ENCODE data around the gene DONSON. TPM values are rescaled to one million over a fixed set of nuclear protein-coding genes. Genes with fewer than 3 reads are reported as not detected.

Gene DONSON
- total RNA-seq, 2 experiments from 2014 or later, result 38.7 to 41.9 TPM

DNA sequence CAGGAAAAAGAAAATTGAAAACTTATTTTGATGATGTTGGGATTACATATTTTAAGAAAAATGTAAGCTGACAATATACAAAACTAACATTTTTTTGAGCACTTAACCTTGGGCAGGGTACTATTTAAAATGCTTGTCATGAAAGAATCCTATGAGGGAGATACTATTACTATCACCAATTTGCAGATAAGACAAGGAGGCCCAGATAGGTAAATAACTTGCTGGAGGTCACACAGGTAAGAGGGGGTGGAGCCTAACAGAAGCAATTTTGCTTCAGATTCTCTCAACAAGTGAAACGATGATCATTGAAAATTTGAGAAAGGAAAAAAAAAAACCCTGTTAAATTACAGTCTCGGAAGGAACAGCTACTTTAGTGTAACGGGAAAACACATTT lies 47.8 kb downstream of the DONSON start:
- Mint-ChIP-seq H3K27ac (peak overlapping the region; percentile 97), H3K4me3 (peak overlapping the region; percentile 88), H3K36me3 (peaks cover 64% of the 10 kb centered on the region), H3K4me1 (peaks cover 28% of the 10 kb centered on the region), H3K27me3 (no peaks in the 10 kb centered on the region), H3K9me3 (no peaks in the 10 kb centered on the region)
- DNase-seq, result no peak

DNA sequence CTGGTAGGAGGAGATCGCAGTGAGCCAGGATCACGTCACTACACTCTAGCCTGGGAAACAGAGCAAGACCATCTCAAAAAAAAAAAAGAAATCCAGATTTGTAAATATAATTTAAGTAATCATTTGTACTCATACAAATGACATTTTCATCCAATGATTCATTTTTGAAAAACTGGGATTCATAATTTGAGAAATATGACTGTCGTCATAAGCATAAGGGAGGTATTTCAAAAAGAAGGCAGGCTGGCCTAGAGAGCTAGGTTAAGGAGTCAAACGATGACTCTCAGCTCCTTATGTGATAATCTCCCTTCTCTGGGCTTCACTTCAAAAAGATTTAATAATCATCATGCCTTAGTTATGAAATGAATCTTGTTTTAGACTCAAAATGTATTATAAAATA lies 48.9 kb downstream of the DONSON start:
- Mint-ChIP-seq H3K4me3 (no peak overlapping the region), H3K27me3 (no peaks in the 10 kb centered on the region)

DNA sequence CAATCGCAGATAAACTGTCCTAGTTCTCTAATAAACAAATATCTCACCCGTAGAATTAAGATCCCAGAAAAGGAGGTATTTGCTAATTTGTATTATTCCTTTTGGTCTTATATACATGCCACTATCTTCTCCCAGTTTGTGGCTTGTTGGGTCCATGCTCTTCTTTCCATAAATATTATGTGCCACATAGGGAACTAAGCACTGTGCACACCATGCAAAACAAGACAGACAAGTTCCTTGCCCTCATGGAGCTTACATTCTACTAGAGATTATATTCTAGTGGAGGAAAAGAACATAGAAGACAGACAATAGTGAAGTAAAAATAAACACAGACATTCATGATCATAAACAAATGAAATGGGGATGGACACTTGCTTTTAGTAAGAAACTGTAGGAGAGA lies 51.3 kb downstream of the DONSON start:
- Mint-ChIP-seq H3K27me3 (no peaks in the 10 kb centered on the region), H3K27ac (peak overlapping the region; percentile 7), H3K4me1 (peaks cover 21% of the 10 kb centered on the region), H3K4me3 (no peak overlapping the region), H3K9me3 (no peaks in the 10 kb centered on the region), H3K36me3 (peaks cover 57% of the 10 kb centered on the region)
- DNase-seq, result no peak

More for the DNA sequence above, 48.9 kb downstream of the DONSON start:
- peaks cover 21% of the 10 kb centered on the region for H3K4me1 Mint-ChIP-seq
- DNase-seq, result no peak
- no peaks in the 10 kb centered on the region for H3K9me3 Mint-ChIP-seq
- H3K27ac Mint-ChIP-seq, result no peak overlapping the region
- peaks cover 66% of the 10 kb centered on the region for H3K36me3 Mint-ChIP-seq

DNA sequence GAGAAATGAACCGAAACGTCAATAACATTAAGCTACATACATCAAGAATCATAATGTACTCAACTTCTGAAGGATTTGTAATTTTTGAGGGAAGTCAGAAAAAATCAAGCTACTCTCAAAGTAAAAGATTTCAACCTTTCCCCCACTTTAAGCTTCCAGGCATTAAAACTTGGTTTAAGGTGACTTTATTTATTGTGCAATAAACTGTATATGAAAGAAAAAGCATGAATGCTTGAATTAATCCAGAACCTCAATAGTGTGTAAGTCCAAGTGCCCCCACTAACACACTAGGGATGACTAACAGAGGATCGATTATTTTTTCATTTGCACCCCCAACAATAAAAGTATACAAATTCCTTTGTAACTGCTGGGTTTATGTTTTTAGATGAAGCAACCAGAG lies 57.5 kb downstream of the DONSON start:
- H3K27me3 Mint-ChIP-seq, result no peaks in the 10 kb centered on the region
- no peaks in the 10 kb centered on the region for H3K4me1 Mint-ChIP-seq
- H3K27ac Mint-ChIP-seq, result no peak overlapping the region
- H3K9me3 Mint-ChIP-seq, result no peaks in the 10 kb centered on the region
- H3K36me3 Mint-ChIP-seq, result peaks cover 32% of the 10 kb centered on the region
- H3K4me3 Mint-ChIP-seq, result no peak overlapping the region
- DNase-seq, result no peak

Other genes starting within 250 kb of the DONSON start
- gene IFNGR2, start 185.3 kb downstream of the DONSON start, total RNA-seq, result 1 to 10 TPM; 5.6 to 5.7 TPM
- 10 to 100 TPM; 14.6 to 15.7 TPM for gene TMEM50B, start 108.7 kb downstream of the DONSON start, total RNA-seq
- gene DNAJC28, start 97.0 kb downstream of the DONSON start, total RNA-seq, result under 1 TPM; 0.23 to 0.58 TPM
- gene GART, start 46.6 kb downstream of the DONSON start, total RNA-seq, result 100 to 1,000 TPM; 259 to 265 TPM
- 100 to 1,000 TPM; 283 to 328 TPM for gene SON, start 45.6 kb downstream of the DONSON start, total RNA-seq
- gene CRYZL1, start 53.1 kb upstream of the DONSON start, total RNA-seq, result 10 to 100 TPM; 22.7 to 29.6 TPM
- 1 to 10 TPM; 3.6 to 6.6 TPM for gene ITSN1, start 53.8 kb upstream of the DONSON start, total RNA-seq